ENCODE results near the gene GLMP.

The GLMP gene

GRCh38 chr1:156279837-156280236, 15.6 kb downstream of the GLMP start:
- Histone ChIP-seq H3K36me3 (ENCODE audit: insufficient read depth, insufficient read length, low read length) (peaks cover 79% of the 10 kb centered on the region), H3K9ac (ENCODE audit: insufficient read length, low read depth) (no peak overlapping the region)

GRCh38 chr1:156276966-156277381, 18.5 kb downstream of the GLMP start:
- no peaks in the 10 kb centered on the region for H3K9me3 ChIP-seq (ENCODE audit: insufficient read depth, low read length)
- no peak overlapping the region for H3K9ac ChIP-seq (ENCODE audit: insufficient read length, low read depth)
- H3K4me1 ChIP-seq (ENCODE audit: insufficient read depth, insufficient read length): peaks cover 8% of the 10 kb centered on the region
- H3K36me3 ChIP-seq (ENCODE audit: insufficient read depth, insufficient read length, low read length): peaks cover 97% of the 10 kb centered on the region
- DNase-seq (ENCODE audit: low read depth, low spot score): no peak
- TF ChIP-seq YY1 (IDR thresholded peaks at IDR 0.05; ENCODE audit: insufficient read depth, insufficient read length): no peak
- no peak for TF ChIP-seq SUZ12 (IDR thresholded peaks at IDR 0.05; ENCODE audit: extremely low read depth, insufficient read depth, insufficient read length)
- TF ChIP-seq ZNF274 (IDR thresholded peaks at IDR 0.05; ENCODE audit: low read depth, low read length): no peak
- H3K4me3 ChIP-seq (ENCODE audit: insufficient read length, low read depth): no peak overlapping the region
- no peaks in the 10 kb centered on the region for H3K27me3 ChIP-seq (ENCODE audit: insufficient read depth, insufficient read length)

More at GRCh38 chr1:156279837-156280236, 15.6 kb downstream of the GLMP start:
- no peak overlapping the region for H3K4me3 ChIP-seq (ENCODE audit: insufficient read length, low read depth)
- H3K27me3 ChIP-seq (ENCODE audit: insufficient read depth, insufficient read length): no peaks in the 10 kb centered on the region
- H3K9me3 ChIP-seq (ENCODE audit: insufficient read depth, low read length): no peaks in the 10 kb centered on the region
- TF ChIP-seq ZNF274 (IDR thresholded peaks at IDR 0.05; ENCODE audit: low read depth, low read length) (no peak), YY1 (IDR thresholded peaks at IDR 0.05; ENCODE audit: insufficient read depth, insufficient read length) (no peak), SUZ12 (IDR thresholded peaks at IDR 0.05; ENCODE audit: extremely low read depth, insufficient read depth, insufficient read length) (no peak)
- peaks cover 8% of the 10 kb centered on the region for H3K4me1 ChIP-seq (ENCODE audit: insufficient read depth, insufficient read length)
- DNase-seq (ENCODE audit: low read depth, low spot score): no peak

GRCh38 chr1:156276532-156276931, 18.9 kb downstream of the GLMP start:
- DNase-seq (ENCODE audit: low read depth, low spot score): no peak
- TF ChIP-seq YY1 (IDR thresholded peaks at IDR 0.05; ENCODE audit: insufficient read depth, insufficient read length) (no peak), SUZ12 (IDR thresholded peaks at IDR 0.05; ENCODE audit: extremely low read depth, insufficient read depth, insufficient read length) (no peak), ZNF274 (IDR thresholded peaks at IDR 0.05; ENCODE audit: low read depth, low read length) (no peak)
- Histone ChIP-seq H3K27me3 (ENCODE audit: insufficient read depth, insufficient read length) (no peaks in the 10 kb centered on the region), H3K4me1 (ENCODE audit: insufficient read depth, insufficient read length) (peaks cover 8% of the 10 kb centered on the region), H3K36me3 (ENCODE audit: insufficient read depth, insufficient read length, low read length) (peaks cover 98% of the 10 kb centered on the region), H3K9me3 (ENCODE audit: insufficient read depth, low read length) (no peaks in the 10 kb centered on the region), H3K4me3 (ENCODE audit: insufficient read length, low read depth) (no peak overlapping the region), H3K9ac (ENCODE audit: insufficient read length, low read depth) (no peak overlapping the region)

GRCh38 chr1:156270314-156270713, 25.2 kb downstream of the GLMP start:
- Histone ChIP-seq H3K4me3 (ENCODE audit: insufficient read length, low read depth) (no peak overlapping the region), H3K27me3 (ENCODE audit: insufficient read depth, insufficient read length) (no peaks in the 10 kb centered on the region), H3K9me3 (ENCODE audit: insufficient read depth, low read length) (no peaks in the 10 kb centered on the region), H3K9ac (ENCODE audit: insufficient read length, low read depth) (no peak overlapping the region), H3K4me1 (ENCODE audit: insufficient read depth, insufficient read length) (no peaks in the 10 kb centered on the region), H3K36me3 (ENCODE audit: insufficient read depth, insufficient read length, low read length) (peaks cover 94% of the 10 kb centered on the region)
- no peak for DNase-seq (ENCODE audit: low read depth, low spot score)
- no peak for TF ChIP-seq ZNF274 (IDR thresholded peaks at IDR 0.05; ENCODE audit: low read depth, low read length)
- no peak for TF ChIP-seq SUZ12 (IDR thresholded peaks at IDR 0.05; ENCODE audit: extremely low read depth, insufficient read depth, insufficient read length)
- no peak for TF ChIP-seq YY1 (IDR thresholded peaks at IDR 0.05; ENCODE audit: insufficient read depth, insufficient read length)

- DNase-seq (ENCODE audit: low read depth, low spot score): no peak
- Histone ChIP-seq H3K9me3 (ENCODE audit: insufficient read depth, low read length) (no peaks in the 10 kb centered on the region), H3K9ac (ENCODE audit: insufficient read length, low read depth) (no peak overlapping the region)
Measured at GRCh38 chr1:156268336-156268735, 27.1 kb downstream of the GLMP start.

GRCh38 chr1:156266051-156266450, 29.4 kb downstream of the GLMP start:
- Histone ChIP-seq H3K36me3 (ENCODE audit: insufficient read depth, insufficient read length, low read length) (peaks cover 89% of the 10 kb centered on the region), H3K27me3 (ENCODE audit: insufficient read depth, insufficient read length) (no peaks in the 10 kb centered on the region), H3K4me1 (ENCODE audit: insufficient read depth, insufficient read length) (no peaks in the 10 kb centered on the region), H3K4me3 (ENCODE audit: insufficient read length, low read depth) (no peak overlapping the region), H3K9ac (ENCODE audit: insufficient read length, low read depth) (no peak overlapping the region), H3K9me3 (ENCODE audit: insufficient read depth, low read length) (no peaks in the 10 kb centered on the region)
- TF ChIP-seq YY1 (IDR thresholded peaks at IDR 0.05; ENCODE audit: insufficient read depth, insufficient read length) (no peak), ZNF274 (IDR thresholded peaks at IDR 0.05; ENCODE audit: low read depth, low read length) (no peak), SUZ12 (IDR thresholded peaks at IDR 0.05; ENCODE audit: extremely low read depth, insufficient read depth, insufficient read length) (no peak)
- no peak for DNase-seq (ENCODE audit: low read depth, low spot score)

More at GRCh38 chr1:156268336-156268735, 27.1 kb downstream of the GLMP start:
- no peak overlapping the region for H3K4me3 ChIP-seq (ENCODE audit: insufficient read length, low read depth)
- TF ChIP-seq SUZ12 (IDR thresholded peaks at IDR 0.05; ENCODE audit: extremely low read depth, insufficient read depth, insufficient read length) (no peak), ZNF274 (IDR thresholded peaks at IDR 0.05; ENCODE audit: low read depth, low read length) (no peak), YY1 (IDR thresholded peaks at IDR 0.05; ENCODE audit: insufficient read depth, insufficient read length) (no peak)
- H3K36me3 ChIP-seq (ENCODE audit: insufficient read depth, insufficient read length, low read length): peaks cover 92% of the 10 kb centered on the region
- H3K4me1 ChIP-seq (ENCODE audit: insufficient read depth, insufficient read length): no peaks in the 10 kb centered on the region
- H3K27me3 ChIP-seq (ENCODE audit: insufficient read depth, insufficient read length): no peaks in the 10 kb centered on the region

GRCh38 chr1:156263288-156263655, 32.2 kb downstream of the GLMP start:
- H3K36me3 ChIP-seq (ENCODE audit: insufficient read depth, insufficient read length, low read length): peaks cover 93% of the 10 kb centered on the region
- TF ChIP-seq SUZ12 (IDR thresholded peaks at IDR 0.05; ENCODE audit: extremely low read depth, insufficient read depth, insufficient read length) (no peak), YY1 (IDR thresholded peaks at IDR 0.05; ENCODE audit: insufficient read depth, insufficient read length) (no peak), ZNF274 (IDR thresholded peaks at IDR 0.05; ENCODE audit: low read depth, low read length) (no peak)
- H3K9ac ChIP-seq (ENCODE audit: insufficient read length, low read depth): no peak overlapping the region
- no peak overlapping the region for H3K4me3 ChIP-seq (ENCODE audit: insufficient read length, low read depth)
- no peak for DNase-seq (ENCODE audit: low read depth, low spot score)
- H3K27me3 ChIP-seq (ENCODE audit: insufficient read depth, insufficient read length): no peaks in the 10 kb centered on the region
- no peaks in the 10 kb centered on the region for H3K9me3 ChIP-seq (ENCODE audit: insufficient read depth, low read length)
- no peaks in the 10 kb centered on the region for H3K4me1 ChIP-seq (ENCODE audit: insufficient read depth, insufficient read length)

Measured in NT2/D1 (cell line).